ENCODE data around the gene BBOF1. TPM values are rescaled to one million over a fixed set of nuclear protein-coding genes. Genes with fewer than 3 reads are reported as not detected.

The BBOF1 gene
- total and polyA plus RNA-seq, 10 donors: 1.0 to 8.1 (median 2.7) TPM

- H3K27me3 ChIP-seq (replicated peaks in 1 of 7): no peaks in the 10 kb centered on the region
- H3K4me1 ChIP-seq: peaks cover 0 to 7% (median 0%) of the 10 kb centered on the region in 6 donors
- no peaks in the 10 kb centered on the region for H3K36me3 ChIP-seq
- no peak overlapping the region for H3K4me3 ChIP-seq
- 97 to 100% (median 98%) methylated on average over 4 of the region's 4 CpGs for WGBS, 5 donors
- intact Hi-C loops (cut with DNase I; ENCODE audit: low total_unique reads): no loop called here
- TF ChIP-seq POLR2A (IDR thresholded peaks at IDR 0.05) (no peak), POLR2AphosphoS5 (IDR thresholded peaks at IDR 0.05) (no peak), CTCF (IDR thresholded peaks at IDR 0.05 in 8 of 11, conservative IDR thresholded peaks at IDR 0.05 in 3 of 11) (no peak)
- no peak for DNase-seq
- no peaks in the 10 kb centered on the region for H3K9me3 ChIP-seq
- H3K27ac ChIP-seq: no peak overlapping the region
Measured at GRCh38 chr14:74045522-74045921, 26.4 kb downstream of the BBOF1 start.

- H3K36me3 ChIP-seq: no peaks in the 10 kb centered on the region
- WGBS, 5 donors: 53 to 61% (median 58%) methylated on average over 3 of the region's 3 CpGs
- no peak overlapping the region for H3K27ac ChIP-seq
- intact Hi-C loops (cut with DNase I; ENCODE audit: low total_unique reads): no loop called here
- H3K4me3 ChIP-seq: no peak overlapping the region
- no peak for DNase-seq
- H3K27me3 ChIP-seq (replicated peaks in 1 of 7): no peaks in the 10 kb centered on the region
- no peak for TF ChIP-seq CTCF (IDR thresholded peaks at IDR 0.05 in 8 of 11, conservative IDR thresholded peaks at IDR 0.05 in 3 of 11)
- peaks cover 0 to 7% (median 0%) of the 10 kb centered on the region in 6 donors for H3K4me1 ChIP-seq
- no peaks in the 10 kb centered on the region for H3K9me3 ChIP-seq
Measured at GRCh38 chr14:74048281-74048680, 29.1 kb downstream of the BBOF1 start.

GRCh38 chr14:74049876-74050495 is 30.8 kb downstream of the BBOF1 start:
- Histone ChIP-seq H3K27ac (no peak overlapping the region), H3K27me3 (replicated peaks in 1 of 7) (no peaks in the 10 kb centered on the region), H3K4me3 (no peak overlapping the region), H3K36me3 (no peaks in the 10 kb centered on the region), H3K4me1 (peaks cover 0 to 7% (median 0%) of the 10 kb centered on the region in 6 donors), H3K9me3 (no peaks in the 10 kb centered on the region)
- intact Hi-C loops (cut with DNase I; ENCODE audit: low total_unique reads): no loop called here
- TF ChIP-seq POLR2AphosphoS5 (IDR thresholded peaks at IDR 0.05): no peak
- TF ChIP-seq POLR2A (IDR thresholded peaks at IDR 0.05): no peak
- TF ChIP-seq CTCF (IDR thresholded peaks at IDR 0.05 in 8 of 11, conservative IDR thresholded peaks at IDR 0.05 in 3 of 11): no peak
- no peak for DNase-seq
- 37 to 51% (median 49%) methylated on average over 3 of the region's 3 CpGs for WGBS, 5 donors

GRCh38 chr14:74062809-74063150 is 43.6 kb downstream of the BBOF1 start:
- intact Hi-C loops (cut with DNase I; ENCODE audit: low total_unique reads): no loop called here
- 80 to 92% (median 86%) methylated on average over 2 of the region's 2 CpGs for WGBS, 5 donors
- H3K4me1 ChIP-seq: no peaks in the 10 kb centered on the region
- peaks cover 0 to 99% (median 56%) of the 10 kb centered on the region in 6 donors for H3K36me3 ChIP-seq
- H3K27ac ChIP-seq: no peak overlapping the region
- no peaks in the 10 kb centered on the region for H3K27me3 ChIP-seq (replicated peaks in 1 of 7)
- no peak overlapping the region for H3K4me3 ChIP-seq
- no peak for DNase-seq
- TF ChIP-seq POLR2A (IDR thresholded peaks at IDR 0.05) (no peak), POLR2AphosphoS5 (IDR thresholded peaks at IDR 0.05) (no peak), CTCF (IDR thresholded peaks at IDR 0.05 in 8 of 11, conservative IDR thresholded peaks at IDR 0.05 in 3 of 11) (no peak)
- H3K9me3 ChIP-seq: no peaks in the 10 kb centered on the region

Data from spleen (tissue), 11 donors.